Activated CD8-positive, alpha-beta T cell treated with anti-CD3 and anti-CD28 coated beads, Interleukin-2, amount 10 ng/mL, durations not matched to agents 7 days and 5 days (primary cell): Measurements from ENCODE around the gene SPHKAP. TPM values are rescaled to one million over a fixed set of nuclear protein-coding genes. Genes with fewer than 3 reads are reported as not detected.
"Not testable (repeated sequence)": the region's sequence is repeated elsewhere in the genome, so short reads cannot be mapped to it uniquely, and the experiment has no call there.

ENCODE experiments used
- ATAC-seq: fragments of 150-1000 bp; cut with Tn5 transposase; one replicate; pipeline ENCODE4 v1.10.0; 2021; ENCODE audit warnings: moderate library complexity
- CTCF ChIA-PET: fragments of 350-600 bp; sonication (Branson Sonifier 250); formaldehyde crosslinking; loops from one replicate; lab custom pipeline; 2021; ENCODE audit warnings: antibody characterized with exemption; lab: Charles Lee
- POLR2A ChIA-PET: fragments of 350-600 bp; sonication (Branson Sonifier 250); formaldehyde crosslinking; loops from one replicate; lab custom pipeline; 2021; ENCODE audit warnings: antibody characterized with exemption; lab: Charles Lee
- DNase-seq: peaks from one replicate; pipeline ENCODE4 v3.0.0-alpha.2; 2020
- H3K27ac Mint-ChIP-seq: one replicate; pipeline ENCODE4 v1.8.0; 2021; ENCODE audit warnings: mild to moderate bottlenecking, mixed read lengths
- H3K27me3 Mint-ChIP-seq: one replicate; pipeline ENCODE4 v1.8.0; 2021; ENCODE audit warnings: low read depth, mixed read lengths
- H3K36me3 Mint-ChIP-seq: one replicate; pipeline ENCODE4 v1.8.0; 2021; ENCODE audit warnings: low read depth, mixed read lengths
- H3K4me1 Mint-ChIP-seq: one replicate; pipeline ENCODE4 v1.8.0; 2021; ENCODE audit warnings: low read depth, mixed read lengths
- H3K4me3 Mint-ChIP-seq: one replicate; pipeline ENCODE4 v1.8.0; 2021; ENCODE audit warnings: mild to moderate bottlenecking, mixed read lengths
- H3K9me3 Mint-ChIP-seq: one replicate; pipeline ENCODE4 v1.8.0; 2022; ENCODE audit warnings: mixed read lengths; ENCODE audit not compliant: insufficient read depth
- total RNA-seq, 2 experiments: library from RNA; stranded (reverse); gene quantifications; one replicate each; pipeline ENCODE4 v1.2.3, GENCODE V29; 2021

SPHKAP gene
- total RNA-seq, 2 experiments from 2014 or later, result not detected

DNA sequence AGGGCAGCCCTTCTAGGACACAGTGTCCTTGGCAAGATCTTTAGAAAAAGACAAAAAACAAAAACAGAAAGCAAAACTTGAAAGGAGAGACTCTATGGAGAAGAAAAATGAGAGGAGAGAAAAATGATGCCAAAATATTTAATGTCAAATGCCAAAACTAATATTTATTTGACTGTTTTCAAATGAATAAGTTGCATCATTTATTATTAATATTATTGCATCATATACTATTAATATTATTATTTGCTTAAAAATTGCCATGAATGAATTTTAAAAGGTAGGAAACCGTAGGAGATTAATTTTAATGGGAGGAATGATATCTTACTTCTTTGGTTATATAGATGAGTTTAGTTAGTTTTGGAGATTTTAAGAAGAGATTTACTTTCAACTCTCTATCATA, 165.7 kb downstream of the SPHKAP start:
- Mint-ChIP-seq H3K27me3 (no peaks in the 10 kb centered on the region), H3K9me3 (peaks cover 9% of the 10 kb centered on the region), H3K4me3 (no peak overlapping the region), H3K4me1 (no peaks in the 10 kb centered on the region), H3K27ac (no peak overlapping the region), H3K36me3 (no peaks in the 10 kb centered on the region)
- POLR2A ChIA-PET, result no interaction called here
- ATAC-seq, result no peak
- DNase-seq, result no peak
- CTCF ChIA-PET, result no interaction called here

DNA sequence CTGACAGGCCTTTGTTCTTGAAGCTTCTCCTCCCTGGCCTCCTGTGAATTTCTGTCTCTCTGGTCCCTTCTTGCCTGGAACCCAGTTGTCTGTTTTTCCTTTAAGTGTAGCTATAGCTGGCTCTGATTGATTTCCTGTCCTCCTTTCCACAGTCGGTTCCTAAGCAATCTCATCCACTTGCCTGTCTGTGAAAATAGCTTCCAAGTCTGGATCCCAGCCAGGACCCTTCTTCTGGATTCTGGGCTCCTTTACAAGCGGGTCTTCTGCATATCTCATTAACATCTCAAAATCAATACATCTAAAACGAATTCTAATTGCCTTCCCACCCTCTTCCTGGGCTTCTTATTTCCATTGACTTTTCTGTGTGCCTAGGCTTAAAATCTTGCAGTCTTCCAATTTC, 185.1 kb downstream of the SPHKAP start:
- no peaks in the 10 kb centered on the region for H3K9me3 Mint-ChIP-seq
- ChIA-PET POLR2A (no interaction called here), CTCF (no interaction called here)
- DNase-seq (no peak), ATAC-seq (no peak)
- H3K27me3 Mint-ChIP-seq, result no peaks in the 10 kb centered on the region
- no peak overlapping the region for H3K4me3 Mint-ChIP-seq
- no peaks in the 10 kb centered on the region for H3K4me1 Mint-ChIP-seq
- H3K27ac Mint-ChIP-seq, result no peak overlapping the region
- no peaks in the 10 kb centered on the region for H3K36me3 Mint-ChIP-seq

DNA sequence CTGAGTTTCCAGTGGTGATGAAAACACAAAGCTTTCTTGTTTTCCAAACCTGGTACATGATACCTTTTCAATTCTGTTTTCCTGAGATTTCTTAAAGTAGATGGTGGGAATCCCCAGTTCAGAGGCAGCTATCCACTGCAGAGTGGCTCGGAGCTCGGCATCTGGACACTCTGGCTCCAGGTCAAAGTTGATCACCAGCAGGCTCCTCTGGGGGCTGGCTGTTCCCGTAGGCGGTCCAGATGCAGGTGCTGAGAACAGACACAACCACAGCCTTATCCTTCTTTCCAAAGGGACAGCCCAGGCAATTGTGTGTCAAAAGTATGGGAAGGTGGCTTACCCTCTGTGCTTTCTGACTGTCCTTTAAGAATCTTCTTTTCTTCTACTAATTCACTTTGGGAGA, 190.6 kb downstream of the SPHKAP start:
- CTCF ChIA-PET, result no interaction called here
- Mint-ChIP-seq H3K27me3 (no peaks in the 10 kb centered on the region), H3K9me3 (no peaks in the 10 kb centered on the region), H3K4me3 (no peak overlapping the region), H3K4me1 (no peaks in the 10 kb centered on the region), H3K36me3 (no peaks in the 10 kb centered on the region), H3K27ac (no peak overlapping the region)
- ATAC-seq (no peak), DNase-seq (no peak)
- POLR2A ChIA-PET, result no interaction called here

DNA sequence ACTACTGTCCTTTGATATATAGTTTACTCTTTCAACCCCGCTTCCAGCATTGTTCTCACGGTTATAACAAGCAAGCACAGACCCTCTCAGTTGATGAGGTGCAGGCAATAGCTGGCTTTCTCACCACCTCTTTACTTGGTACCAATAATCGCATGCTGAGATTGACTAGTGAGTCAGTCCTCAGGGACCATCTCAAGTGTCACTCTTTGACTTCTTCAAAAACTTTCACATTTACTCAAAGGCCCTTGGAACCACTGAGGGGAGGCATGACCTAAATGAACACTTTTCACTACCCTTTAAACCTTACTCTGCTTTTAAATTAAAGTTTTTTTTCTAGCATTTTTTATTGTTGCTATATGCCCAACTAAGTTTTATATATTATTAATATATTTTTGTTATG, 208.2 kb downstream of the SPHKAP start:
- Mint-ChIP-seq H3K4me1 (no peaks in the 10 kb centered on the region), H3K36me3 (no peaks in the 10 kb centered on the region), H3K4me3 (no peak overlapping the region), H3K27me3 (no peaks in the 10 kb centered on the region), H3K9me3 (no peaks in the 10 kb centered on the region), H3K27ac (no peak overlapping the region)
- DNase-seq (no peak), ATAC-seq (no peak)
- CTCF ChIA-PET, result no interaction called here
- POLR2A ChIA-PET, result no interaction called here

DNA sequence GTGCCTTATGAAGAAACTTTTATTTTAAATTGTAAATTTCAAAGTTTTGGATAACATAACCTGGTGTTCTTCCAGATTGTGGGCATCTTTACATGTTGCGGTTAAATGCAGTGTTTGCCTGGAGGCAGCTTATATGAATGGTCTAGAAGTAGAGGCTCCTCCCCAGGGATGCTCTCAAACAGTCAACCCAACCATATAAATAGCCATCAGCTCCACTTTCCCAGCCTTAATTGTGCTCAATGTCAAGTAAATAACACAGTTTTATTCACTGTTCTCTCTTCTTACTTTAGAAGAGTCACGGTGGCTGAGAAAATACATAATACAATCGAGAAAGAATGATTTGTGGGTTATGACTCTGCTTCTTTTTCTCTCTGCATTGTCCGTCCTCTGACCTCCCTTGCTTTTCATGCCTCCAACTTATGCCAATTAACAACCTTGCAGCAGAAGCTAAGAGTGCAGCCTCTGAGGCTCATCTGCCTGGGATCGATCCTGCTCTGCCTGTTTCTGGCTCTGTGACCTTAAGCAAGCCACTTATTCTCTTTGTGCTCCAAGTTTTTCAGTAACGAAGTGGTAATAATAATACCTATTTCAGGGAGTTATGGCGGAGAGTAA, 209.8 kb downstream of the SPHKAP start:
- ChIA-PET CTCF (no interaction called here), POLR2A (no interaction called here)
- Mint-ChIP-seq H3K27ac (no peak overlapping the region), H3K27me3 (no peaks in the 10 kb centered on the region), H3K9me3 (no peaks in the 10 kb centered on the region), H3K4me1 (no peaks in the 10 kb centered on the region), H3K36me3 (no peaks in the 10 kb centered on the region), H3K4me3 (no peak overlapping the region)
- DNase-seq, result no peak
- ATAC-seq, result no peak

DNA sequence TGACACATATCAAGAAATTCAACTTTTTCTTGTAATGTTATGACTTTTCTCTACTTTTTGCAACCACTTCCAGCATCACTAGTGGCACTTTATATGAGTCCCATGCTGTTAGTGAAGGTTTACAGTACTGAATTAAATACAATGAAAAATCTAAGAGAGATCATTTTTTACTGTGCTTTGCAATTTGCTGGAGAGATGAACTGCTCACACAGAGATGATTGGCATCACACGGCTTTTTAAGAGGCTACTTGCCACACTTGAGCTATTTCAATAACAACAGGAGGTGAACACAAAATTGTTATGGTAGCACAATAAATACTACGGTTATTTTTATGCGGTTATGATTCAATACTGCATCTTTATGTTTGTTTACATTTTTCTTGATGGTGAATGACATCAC, 221.2 kb downstream of the SPHKAP start:
- ATAC-seq (no peak), DNase-seq (no peak)
- H3K36me3 Mint-ChIP-seq, result no peaks in the 10 kb centered on the region
- H3K27me3 Mint-ChIP-seq, result no peaks in the 10 kb centered on the region
- no peaks in the 10 kb centered on the region for H3K9me3 Mint-ChIP-seq
- no peaks in the 10 kb centered on the region for H3K4me1 Mint-ChIP-seq
- ChIA-PET CTCF (no interaction called here), POLR2A (no interaction called here)
- no peak overlapping the region for H3K27ac Mint-ChIP-seq
- H3K4me3 Mint-ChIP-seq, result no peak overlapping the region

DNA sequence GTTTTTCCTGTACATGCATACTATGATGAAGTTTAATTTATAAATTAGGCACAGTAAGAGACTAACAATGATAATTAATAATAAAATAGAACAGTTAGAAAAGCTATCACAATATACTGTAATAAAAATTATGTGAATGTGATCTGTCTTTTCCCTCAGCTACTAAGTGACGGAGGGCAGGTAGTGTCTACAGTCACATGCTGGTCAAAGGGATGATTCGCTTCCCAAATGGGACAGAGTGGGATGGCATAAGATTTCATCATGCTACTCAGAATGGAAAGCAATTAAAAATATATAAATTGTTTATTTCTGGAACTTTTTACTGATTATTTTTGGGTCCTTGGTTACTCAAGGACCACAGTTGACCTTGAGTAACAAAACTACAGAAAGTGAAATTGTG, 238.5 kb downstream of the SPHKAP start:
- ChIA-PET CTCF (no interaction called here), POLR2A (no interaction called here)
- no peak for DNase-seq
- no peak overlapping the region for H3K27ac Mint-ChIP-seq
- H3K9me3 Mint-ChIP-seq, result no peaks in the 10 kb centered on the region
- no peaks in the 10 kb centered on the region for H3K36me3 Mint-ChIP-seq
- no peaks in the 10 kb centered on the region for H3K27me3 Mint-ChIP-seq
- ATAC-seq, result no peak
- H3K4me3 Mint-ChIP-seq, result no peak overlapping the region
- H3K4me1 Mint-ChIP-seq, result no peaks in the 10 kb centered on the region

DNA sequence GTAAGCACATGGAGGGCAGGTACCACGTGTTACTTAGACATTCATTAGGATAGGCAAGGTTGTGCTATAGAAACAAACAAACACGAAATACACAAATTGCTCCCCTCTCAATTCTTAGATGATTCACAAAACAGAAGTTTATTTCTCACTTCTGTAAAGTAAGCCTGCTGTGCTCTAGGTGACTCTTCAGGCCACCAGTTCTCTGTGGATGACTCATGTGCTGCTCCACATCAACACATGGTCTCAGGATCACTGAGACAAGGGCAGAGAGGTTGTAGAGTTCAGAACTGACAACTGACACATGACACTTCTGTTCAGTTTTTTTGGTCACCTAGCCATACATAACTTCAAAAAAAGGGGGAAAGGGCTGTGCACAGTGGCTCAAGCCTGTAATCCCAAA, 239.5 kb downstream of the SPHKAP start:
- no peaks in the 10 kb centered on the region for H3K4me1 Mint-ChIP-seq
- H3K27me3 Mint-ChIP-seq, result no peaks in the 10 kb centered on the region
- H3K9me3 Mint-ChIP-seq, result no peaks in the 10 kb centered on the region
- CTCF ChIA-PET, result no interaction called here
- POLR2A ChIA-PET, result no interaction called here
- DNase-seq, result no peak
- ATAC-seq, result no peak
- no peak overlapping the region for H3K27ac Mint-ChIP-seq
- H3K36me3 Mint-ChIP-seq, result no peaks in the 10 kb centered on the region
- no peak overlapping the region for H3K4me3 Mint-ChIP-seq

DNA sequence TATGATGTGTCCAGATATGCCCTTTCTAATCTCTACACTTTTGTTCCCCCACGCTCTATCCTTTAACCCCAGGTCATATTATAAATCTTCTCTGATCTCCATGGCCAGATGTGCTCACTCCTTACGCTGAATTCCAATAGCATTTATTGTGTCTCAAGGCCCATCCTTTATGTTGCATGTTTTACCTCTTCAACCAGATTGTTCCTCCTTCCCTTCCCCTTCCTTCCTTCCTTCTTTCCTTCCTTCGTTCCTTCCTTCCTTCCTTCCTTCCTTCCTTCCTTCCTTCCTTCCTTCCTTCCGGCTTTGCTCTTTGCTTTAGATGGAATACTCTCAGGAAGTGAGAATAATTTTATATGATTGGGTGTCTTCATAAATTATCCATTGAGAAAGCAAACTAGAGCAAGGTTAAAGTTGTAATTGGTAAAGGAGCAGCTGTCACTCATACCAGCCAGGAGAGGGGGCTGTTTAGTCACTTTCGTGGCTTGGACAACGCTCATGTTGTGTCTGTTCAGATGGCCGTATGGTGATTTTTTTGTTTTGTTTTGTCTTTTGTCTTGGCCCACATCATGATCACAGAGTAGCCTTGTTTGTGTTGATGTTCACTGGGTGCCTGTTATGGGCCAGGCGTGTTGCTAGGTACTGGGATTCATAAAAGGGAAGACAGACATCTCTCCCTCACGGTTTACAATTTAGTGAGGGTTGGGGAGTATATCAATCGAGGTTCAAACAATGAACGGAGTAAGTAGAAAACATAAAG, 242.0 kb downstream of the SPHKAP start:
- Mint-ChIP-seq H3K4me1 (no peaks in the 10 kb centered on the region), H3K36me3 (no peaks in the 10 kb centered on the region), H3K27ac (no peak overlapping the region), H3K27me3 (peaks cover 2% of the 10 kb centered on the region), H3K4me3 (no peak overlapping the region), H3K9me3 (no peaks in the 10 kb centered on the region)
- DNase-seq, result no peak
- POLR2A ChIA-PET, result no interaction called here
- CTCF ChIA-PET, result no interaction called here
- ATAC-seq, result no peak

DNA sequence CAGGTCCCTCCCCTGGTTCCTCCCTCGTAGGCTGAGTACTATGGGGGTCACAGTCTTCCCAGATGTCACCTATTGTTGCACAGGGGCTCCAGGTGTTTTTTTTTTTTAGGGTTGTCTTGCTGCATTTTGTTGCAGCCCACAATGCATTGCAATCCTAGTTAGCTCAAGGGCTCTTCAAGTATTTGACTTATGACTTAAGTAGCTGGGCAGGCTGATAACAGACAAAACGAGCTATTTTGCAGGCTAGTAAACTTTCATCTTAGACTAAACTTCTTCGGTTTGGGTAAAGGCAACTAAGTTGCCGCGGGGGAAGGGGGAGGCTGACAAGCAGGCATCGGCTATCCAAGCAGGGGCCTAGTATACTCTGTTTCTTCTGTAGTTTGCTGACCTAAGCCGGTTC, 245.2 kb downstream of the SPHKAP start:
- DNase-seq, POLR2A ChIA-PET, ATAC-seq, H3K9me3 Mint-ChIP-seq, H3K27me3 Mint-ChIP-seq, H3K27ac Mint-ChIP-seq, H3K4me1 Mint-ChIP-seq, CTCF ChIA-PET, H3K4me3 Mint-ChIP-seq, H3K36me3 Mint-ChIP-seq: not testable (repeated sequence)

DNA sequence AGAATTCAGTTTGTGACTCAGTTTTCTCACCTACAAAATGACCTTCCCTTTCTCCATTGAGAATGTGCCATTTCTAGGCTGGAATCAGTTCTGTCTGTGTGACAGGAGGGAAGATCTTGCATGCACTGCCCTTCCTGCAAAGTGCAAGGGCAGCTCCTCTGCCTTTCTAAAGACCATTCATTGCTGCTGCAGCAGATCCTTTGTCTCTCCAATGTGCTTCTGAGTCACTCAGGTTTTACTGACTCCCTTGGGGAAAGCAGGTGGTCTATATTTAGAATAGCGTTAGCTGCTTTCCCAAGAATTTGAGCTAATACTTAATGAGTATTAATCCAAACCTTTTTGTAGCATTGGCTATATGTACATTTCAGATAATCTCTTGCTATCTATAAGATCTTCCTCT, 247.6 kb downstream of the SPHKAP start:
- POLR2A ChIA-PET, result no interaction called here
- H3K4me1 Mint-ChIP-seq, result no peaks in the 10 kb centered on the region

DNA sequence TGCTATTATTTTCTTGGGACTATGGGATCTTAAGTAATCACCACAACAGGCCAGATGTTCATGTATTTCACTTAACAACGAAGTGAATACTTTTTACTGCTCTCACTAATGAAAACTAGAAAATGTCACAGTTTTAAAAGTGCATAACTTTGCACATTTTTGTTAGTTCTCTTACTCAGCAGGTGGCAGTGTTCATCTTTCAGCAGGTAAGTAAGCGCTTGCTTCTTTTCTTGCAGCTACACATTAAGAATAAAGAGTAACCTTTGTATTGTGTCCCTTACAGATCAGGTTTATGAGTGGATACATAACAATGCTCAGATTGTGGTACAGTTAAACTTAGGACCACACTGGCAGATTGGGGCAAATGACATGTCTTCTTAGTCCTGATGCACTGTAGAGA, 249.1 kb downstream of the SPHKAP start:
- ATAC-seq, result no peak
- H3K27ac Mint-ChIP-seq, result no peak overlapping the region
- H3K36me3 Mint-ChIP-seq, result no peaks in the 10 kb centered on the region
- H3K9me3 Mint-ChIP-seq, result no peaks in the 10 kb centered on the region
- POLR2A ChIA-PET, result no interaction called here
- CTCF ChIA-PET, result no interaction called here
- no peak overlapping the region for H3K4me3 Mint-ChIP-seq
- DNase-seq, result no peak
- H3K4me1 Mint-ChIP-seq, result no peaks in the 10 kb centered on the region
- peaks cover 2% of the 10 kb centered on the region for H3K27me3 Mint-ChIP-seq

More for the DNA sequence above, 247.6 kb downstream of the SPHKAP start:
- H3K9me3 Mint-ChIP-seq, result no peaks in the 10 kb centered on the region
- H3K27ac Mint-ChIP-seq, result no peak overlapping the region
- peaks cover 2% of the 10 kb centered on the region for H3K27me3 Mint-ChIP-seq
- no peaks in the 10 kb centered on the region for H3K36me3 Mint-ChIP-seq
- DNase-seq (no peak), ATAC-seq (no peak)
- CTCF ChIA-PET, result no interaction called here
- H3K4me3 Mint-ChIP-seq, result no peak overlapping the region

DNA sequence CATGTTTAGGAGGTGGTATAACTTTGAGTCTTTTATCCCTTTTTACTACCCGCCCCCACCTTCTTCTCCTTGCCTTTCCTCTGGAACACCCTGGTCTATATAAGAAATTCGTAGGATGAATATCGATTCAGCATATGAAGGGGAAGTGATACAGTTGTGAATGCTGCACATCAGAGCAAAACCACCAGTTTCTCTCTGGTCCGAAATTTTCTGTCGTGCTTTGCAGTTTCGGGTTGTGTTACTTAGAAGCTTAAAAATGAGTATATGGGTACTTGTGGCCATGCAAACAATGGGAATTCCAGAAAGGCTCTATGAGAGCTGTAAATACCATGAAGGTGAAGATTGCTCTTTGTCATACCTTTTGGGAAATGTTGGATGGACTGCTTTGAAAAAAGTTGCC, 249.5 kb downstream of the SPHKAP start:
- ChIA-PET CTCF (no interaction called here), POLR2A (no interaction called here)
- H3K36me3 Mint-ChIP-seq, result no peaks in the 10 kb centered on the region

More for the DNA sequence above, 249.5 kb downstream of the SPHKAP start:
- no peak overlapping the region for H3K27ac Mint-ChIP-seq
- DNase-seq (no peak), ATAC-seq (no peak)
- H3K4me1 Mint-ChIP-seq, result no peaks in the 10 kb centered on the region
- H3K27me3 Mint-ChIP-seq, result peaks cover 2% of the 10 kb centered on the region
- no peak overlapping the region for H3K4me3 Mint-ChIP-seq
- H3K9me3 Mint-ChIP-seq, result no peaks in the 10 kb centered on the region
